Measurements from ENCODE around the gene TMEM243.
"Not testable (repeated sequence)": the region's sequence is repeated elsewhere in the genome, so short reads cannot be mapped to it uniquely, and the experiment has no call there.

TMEM243 gene, protein sequence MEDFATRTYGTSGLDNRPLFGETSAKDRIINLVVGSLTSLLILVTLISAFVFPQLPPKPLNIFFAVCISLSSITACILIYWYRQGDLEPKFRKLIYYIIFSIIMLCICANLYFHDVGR

DNA sequence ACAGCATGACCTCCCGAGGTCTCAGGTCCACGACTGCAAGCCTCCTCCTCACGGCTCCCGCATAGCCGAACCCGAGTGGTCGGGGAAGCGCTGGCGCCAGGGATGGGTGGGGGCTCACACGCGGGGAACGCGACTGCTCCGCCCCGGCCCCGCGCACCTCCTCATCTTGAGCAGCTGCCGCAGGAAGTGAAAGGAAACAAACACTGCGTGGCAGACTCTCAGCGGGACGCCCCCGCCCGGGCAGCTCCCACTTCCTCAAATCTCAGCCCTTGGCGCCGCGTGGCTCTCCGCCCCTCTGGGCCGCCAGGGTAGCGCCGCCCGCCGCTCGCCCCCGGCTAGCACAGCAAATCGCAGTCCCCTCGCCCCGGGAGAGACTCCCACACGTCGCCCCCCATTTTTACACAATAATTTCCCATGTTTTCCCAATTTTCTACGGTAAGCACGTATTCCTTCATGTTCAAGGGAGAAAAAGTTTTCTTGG is at the start of gene TMEM243:
Gene TMEM243 (minus strand): TSS at position 188 of the 481 bp plus-strand sequence. CDS start 229 bp downstream, outside the sequence.
- no peak for DNase-seq (ENCODE audit: low read depth)

DNA sequence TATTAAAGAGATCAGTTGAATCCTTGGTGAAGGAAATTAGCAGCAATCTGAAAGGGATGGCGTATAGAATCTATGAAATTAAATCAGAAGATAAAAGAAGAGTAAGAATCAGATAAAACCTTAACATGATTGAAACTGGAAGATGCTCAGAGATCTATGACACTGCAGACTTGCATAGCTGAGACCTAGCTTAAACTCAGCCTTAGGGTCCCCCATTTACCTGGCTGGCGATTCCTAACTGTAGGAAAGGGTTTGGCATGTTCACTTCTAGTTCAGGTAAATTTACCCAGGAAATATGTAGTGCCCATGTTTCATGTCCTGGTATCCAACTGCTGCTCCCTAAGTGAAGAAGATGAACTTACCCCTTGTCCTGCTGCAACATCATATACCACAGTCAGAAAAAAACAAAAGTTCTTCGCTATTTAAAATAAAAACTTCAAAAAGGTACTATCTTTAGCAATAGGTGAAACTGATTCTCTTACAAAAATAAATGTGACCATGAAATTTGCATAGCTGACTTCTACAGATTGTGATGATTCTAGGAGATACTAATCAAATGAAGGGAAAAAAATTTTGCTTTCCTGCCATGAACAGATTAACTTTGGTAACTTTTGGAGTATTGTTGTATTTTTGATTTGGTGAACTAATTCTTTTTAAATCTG is 47.8 kb upstream of the TMEM243 start:
- DNase-seq (ENCODE audit: low read depth) = no peak

DNA sequence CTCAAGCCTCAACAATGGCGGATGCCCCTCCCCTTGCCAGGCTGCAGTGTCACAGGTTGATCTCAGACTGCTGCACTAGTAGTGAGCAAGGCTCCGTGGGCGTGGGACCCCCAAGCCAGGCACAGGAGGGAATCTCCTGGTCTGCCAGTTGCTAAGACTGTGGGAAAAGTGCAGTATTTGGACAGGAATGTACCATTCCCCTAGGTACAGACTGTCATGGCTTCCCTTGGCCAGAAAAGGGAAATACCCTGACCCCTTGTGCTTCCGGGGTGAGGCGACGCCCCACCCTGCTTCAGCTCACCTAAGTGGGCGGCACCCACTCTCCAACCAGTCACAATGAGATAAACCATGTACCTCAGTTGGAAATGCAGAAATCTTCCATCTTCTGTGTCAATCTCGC is 44.0 kb upstream of the TMEM243 start:
- no peak for DNase-seq (ENCODE audit: low read depth)

DNA sequence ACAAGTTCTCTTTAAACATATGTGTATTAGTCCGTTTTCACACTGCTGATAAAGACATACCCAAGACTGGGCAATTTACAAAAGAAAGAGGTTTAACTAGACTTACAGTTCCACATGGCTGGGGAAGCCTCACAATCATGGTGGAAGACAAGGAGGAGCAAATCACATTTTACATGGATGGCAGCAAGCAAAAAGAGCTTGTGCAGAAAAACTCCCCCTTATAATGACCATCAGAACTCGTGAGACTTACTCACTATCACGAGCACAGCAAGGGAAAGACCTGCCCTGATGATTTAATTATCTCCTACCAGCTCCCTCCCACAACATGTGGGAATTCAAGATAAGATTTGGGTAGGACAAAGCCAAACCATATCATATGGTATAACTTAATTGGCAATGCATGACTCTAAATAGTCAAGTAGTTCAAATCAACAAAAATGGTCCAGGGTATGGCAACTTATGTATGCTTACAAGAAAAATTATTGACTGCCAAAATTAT is 34.1 kb upstream of the TMEM243 start:
- no peak for DNase-seq (ENCODE audit: low read depth)

DNA sequence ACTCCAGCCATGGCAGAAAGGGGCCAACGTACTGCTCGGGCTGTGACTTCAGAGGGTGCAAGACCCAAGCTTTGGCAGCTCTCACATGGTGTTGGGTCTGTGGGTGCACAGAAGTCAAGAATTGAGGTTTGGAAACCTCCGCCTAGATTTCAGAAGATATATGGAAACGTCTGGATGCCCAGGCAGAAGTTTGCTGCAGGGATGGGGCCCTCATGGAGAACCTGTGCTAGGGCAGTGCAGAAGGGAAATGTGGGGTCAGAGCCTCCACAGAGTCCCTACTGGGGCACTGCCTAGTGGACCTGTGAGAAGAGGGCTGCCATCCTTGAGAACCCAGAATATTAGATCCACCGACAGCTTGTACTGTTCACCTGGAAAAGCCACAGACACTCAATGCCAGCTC is 26.1 kb upstream of the TMEM243 start:
- DNase-seq (ENCODE audit: low read depth) = not testable (repeated sequence)

DNA sequence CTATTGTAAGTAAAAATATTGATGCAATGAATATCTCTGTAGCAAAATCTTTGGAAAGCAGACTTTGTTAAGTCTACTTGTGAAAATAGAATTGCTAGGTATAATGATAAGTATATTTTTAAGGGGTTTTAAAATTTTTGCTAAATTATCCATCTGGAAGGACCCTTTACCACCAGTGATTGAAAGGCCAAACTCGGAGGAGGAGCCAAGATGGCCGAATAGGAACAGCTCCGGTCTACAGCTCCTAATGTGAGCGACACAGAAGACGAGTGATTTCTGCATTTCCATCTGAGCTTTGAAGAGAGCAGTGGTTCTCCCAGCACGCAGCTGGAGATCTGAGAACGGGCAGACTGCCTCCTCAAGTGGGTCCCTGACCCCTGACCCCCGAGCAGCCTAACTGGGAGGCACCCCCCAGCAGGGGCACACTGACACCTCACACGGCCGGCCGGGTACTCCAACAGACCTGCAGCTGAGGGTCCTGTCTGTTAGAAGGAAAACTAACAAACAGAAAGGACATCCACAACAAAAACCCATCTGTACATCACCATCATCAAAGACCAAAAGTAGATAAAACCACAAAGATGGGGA is 19.0 kb upstream of the TMEM243 start:
- DNase-seq (ENCODE audit: low read depth) = not testable (repeated sequence)

DNA sequence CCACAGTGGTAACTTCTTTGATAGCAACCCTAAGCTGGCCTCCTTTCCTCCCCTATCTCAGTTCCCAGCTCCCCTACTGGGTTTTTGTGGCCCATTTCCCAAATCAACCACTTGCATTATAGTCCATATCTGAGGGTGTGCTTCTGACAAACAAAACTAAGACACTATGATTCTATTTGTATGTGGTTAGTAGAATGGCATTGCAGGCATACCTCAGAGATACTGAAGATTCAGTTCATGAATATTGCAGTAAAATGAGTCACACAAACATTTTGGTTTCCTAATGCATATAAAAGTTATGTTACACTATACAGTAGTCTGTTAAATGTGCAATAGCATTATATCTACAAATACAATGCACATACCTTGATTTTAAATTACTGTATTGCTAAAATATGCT is 15.4 kb upstream of the TMEM243 start:
- no peak for DNase-seq (ENCODE audit: low read depth)

DNA sequence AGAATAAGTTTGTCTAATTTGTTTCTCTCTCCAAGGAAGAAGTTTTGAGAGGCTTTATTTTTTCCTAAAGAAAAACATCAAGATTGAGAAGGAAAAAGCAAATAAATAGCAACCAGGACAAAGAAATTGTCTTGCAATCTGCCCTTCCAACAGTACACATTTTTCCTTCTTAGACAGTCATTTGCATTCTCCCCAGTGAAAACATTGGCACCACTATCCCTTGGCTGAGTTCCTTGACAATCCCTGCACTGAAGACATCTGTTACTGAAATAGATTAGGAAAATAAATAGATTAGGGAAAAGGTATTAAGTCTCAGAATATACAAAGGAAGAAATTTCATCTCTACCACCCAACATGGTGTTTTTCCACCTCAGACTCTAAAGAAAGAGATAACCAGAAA is 12.2 kb upstream of the TMEM243 start:
- DNase-seq (ENCODE audit: low read depth) = no peak

DNA sequence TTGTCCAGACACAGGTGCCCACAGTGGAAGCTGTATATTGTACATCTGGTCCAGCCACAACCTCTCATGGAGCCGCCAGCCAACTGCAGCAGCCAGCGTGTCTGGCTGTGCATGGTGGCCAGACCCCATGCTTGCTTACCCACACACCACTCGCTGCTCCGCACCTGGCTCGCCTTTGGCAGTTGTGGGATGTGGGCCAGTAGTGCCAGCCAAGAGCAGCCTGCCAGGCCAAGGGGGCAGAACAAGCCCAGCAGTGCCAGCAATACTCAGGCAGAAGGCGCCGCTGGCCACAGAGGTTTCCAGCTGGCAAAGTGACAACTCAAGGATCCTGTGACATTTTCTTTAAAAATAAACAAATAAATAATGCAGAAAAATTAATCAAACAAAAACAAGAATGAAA is 11.7 kb upstream of the TMEM243 start:
- DNase-seq (ENCODE audit: low read depth) = no peak

DNA sequence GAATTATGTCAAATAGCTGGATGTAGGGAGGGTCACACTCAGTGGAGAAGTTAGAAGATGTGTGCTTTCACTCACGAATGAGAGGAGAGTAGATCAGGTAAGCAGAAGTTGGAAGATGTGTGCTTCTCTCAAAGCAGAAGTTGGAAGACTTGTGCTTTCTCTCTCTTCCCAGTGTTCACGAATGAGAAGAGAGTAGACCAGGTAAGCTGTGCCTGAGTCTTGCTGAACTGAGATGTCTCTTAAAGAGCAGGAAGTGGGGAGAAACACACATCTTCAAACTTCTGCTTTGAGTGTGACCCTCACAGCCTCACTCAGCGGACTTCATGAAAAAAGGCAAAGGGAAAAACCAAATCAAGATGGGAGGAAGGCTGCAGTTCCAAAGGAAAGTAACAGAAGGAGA is 7.0 kb upstream of the TMEM243 start:
- DNase-seq (ENCODE audit: low read depth) = no peak

DNA sequence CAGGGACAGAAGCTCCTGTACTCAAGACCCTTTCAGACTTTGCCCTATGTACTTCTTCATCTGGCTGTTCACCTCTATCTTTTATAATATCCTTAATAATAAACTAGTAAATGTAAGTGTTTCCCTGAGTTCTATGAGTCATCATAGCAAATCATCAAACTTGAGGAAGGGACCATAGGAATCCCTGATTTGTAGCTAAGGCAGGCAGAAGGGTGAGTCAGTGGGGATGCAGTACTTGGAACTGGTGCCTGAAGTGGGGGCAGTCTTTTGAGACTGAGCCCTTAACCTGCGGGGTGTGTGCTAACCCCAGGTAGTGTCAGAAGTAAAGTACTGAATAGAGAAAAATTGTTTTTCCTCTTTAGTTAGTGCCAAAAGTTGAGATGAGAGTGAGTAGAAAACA is 6.2 kb upstream of the TMEM243 start:
- no peak for DNase-seq (ENCODE audit: low read depth)

DNA sequence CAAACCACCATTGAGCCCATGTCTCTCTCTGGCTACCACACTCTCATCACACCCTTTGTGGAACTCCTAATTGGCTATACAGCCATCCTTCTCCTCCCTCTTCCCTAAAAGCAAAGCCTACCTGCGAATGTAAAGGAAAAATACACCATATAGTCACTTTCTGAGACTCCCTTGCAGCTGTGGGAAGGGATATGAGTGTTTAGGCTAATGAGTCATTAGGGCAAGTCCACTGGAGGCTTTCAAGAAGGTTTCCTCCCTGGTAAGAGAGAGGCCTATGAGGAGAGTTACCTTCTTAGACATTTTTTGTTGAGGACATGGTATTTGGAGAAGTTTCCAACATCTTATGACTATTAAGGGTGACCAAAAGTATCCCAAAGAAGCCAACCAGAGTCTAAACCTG is 4.1 kb upstream of the TMEM243 start:
- no peak for DNase-seq (ENCODE audit: low read depth)

DNA sequence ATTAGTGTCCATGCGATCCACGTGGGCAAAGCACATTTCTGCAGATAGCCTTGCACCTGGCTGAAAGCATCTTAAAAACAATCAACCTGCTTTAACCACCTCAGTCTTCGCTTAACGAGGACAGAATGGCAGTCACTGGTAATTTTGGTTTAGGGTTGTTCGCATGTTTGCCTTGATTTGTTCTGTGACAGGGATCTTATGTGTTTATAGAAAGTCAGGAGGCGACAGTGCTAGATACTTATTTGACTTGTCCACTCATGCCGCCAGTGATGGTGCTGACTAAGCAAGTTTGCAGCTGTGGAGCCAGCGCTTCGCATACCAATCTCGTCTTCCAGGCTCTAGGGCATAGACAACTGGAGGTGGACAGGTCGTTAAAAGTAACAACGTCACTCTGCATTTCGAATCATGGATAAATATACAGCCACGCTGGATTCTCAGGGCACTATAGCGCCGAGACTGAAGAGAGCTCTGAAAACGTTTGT is 1.2 kb upstream of the TMEM243 start:
- DNase-seq (ENCODE audit: low read depth) = no peak

DNA sequence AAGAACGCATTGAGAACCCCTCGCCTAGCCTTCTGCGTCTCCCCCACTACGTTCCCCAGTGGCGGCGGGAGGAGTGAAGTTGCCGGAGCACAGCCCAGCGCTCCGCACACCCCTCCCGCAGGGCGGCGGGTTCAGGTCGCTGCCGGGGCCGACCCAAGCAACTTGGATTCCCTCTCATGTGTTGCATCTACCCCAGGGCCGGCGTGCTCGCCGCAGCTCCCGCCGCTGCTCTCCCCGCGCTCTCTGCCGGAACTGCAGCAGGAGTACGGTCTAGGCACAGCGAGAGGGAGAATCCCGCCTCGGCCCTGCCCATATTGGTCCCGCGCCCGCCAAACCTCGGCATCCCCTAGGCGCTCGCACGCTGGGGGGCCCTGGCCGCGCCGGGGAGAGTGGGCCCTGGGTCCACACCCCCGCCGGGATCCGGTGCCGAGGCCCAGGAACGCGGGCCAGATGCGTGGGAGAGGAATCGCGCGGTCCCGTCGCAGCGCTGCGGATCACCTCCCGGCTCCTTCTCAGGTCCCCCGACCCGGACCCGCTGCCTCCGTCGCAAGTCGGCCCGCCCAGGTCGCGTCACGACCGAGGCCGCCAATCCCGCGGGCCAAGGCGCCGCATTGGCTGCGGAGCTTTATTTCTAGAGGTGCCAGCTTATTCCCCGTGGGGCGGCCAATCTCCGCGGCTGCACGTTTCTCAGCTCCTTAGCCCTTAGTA is 648 bp upstream of the TMEM243 start:
- no peak for DNase-seq (ENCODE audit: low read depth)

DNA sequence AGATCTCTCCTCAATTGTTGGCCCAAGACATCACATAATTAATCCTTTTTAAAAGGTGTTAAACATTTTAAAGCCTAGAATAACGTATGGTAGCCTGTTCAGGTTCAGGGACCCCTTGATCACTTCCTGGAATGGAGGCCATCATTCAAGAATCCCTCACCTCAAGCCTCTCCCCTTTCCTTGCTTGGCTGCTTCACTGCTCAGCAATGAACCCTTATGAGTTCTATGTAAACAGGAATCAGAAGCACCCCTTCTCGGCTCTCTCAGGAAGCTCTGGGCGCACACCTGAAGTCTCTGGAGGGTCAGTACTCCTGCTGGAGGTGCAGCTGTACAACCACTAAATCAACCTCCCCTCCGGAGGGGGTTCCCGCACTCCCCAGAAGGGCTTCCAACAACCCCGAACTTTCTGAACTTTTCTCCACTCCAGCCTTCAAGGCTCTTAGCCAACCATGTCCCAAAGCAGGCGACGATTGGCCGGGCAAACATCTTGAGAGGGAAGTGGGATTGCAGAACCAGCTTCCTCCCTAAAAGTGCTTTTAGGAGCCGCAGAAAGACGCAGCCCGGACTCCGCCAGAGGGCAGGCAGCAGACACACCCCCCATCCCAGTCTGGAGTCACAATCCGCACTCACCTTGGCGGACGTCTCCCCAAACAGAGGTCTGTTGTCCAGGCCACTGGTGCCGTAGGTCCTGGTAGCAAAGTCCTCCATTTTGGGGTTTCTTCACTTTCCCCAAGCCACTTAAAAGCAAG is 562 bp downstream of the TMEM243 start:
- DNase-seq (ENCODE audit: low read depth) = no peak

DNA sequence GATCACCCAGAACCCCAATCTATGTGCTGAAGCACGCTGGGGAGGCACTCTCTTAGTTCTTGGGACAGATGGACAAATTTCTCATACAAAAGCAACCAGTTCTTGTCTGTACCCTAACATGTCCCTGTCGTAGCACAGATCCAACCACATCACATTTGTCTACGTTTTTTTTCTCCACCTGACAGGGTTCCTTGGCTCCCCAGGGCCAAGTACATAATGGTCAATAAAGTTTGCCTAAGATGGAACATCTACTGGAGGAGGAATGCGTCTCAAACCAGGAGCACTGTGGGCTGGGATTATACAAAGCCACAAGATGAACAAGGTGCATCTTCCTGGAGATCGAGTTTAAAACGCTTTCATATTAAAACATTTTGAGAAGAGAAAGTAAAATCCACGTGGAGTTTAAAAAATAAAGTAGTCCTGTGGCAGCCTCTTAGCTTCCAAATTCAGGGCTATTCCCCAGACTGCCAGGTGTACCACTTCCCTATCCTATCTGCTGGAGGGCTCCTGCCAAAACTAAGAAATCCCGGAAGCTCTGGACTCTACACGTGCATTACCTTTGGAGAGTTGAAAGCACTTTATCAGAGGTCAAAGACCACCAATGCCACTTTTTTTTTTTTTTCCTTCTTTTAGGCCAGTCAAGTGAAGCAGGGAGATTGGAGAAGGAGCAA is 1.4 kb downstream of the TMEM243 start:
- DNase-seq (ENCODE audit: low read depth) = no peak

DNA sequence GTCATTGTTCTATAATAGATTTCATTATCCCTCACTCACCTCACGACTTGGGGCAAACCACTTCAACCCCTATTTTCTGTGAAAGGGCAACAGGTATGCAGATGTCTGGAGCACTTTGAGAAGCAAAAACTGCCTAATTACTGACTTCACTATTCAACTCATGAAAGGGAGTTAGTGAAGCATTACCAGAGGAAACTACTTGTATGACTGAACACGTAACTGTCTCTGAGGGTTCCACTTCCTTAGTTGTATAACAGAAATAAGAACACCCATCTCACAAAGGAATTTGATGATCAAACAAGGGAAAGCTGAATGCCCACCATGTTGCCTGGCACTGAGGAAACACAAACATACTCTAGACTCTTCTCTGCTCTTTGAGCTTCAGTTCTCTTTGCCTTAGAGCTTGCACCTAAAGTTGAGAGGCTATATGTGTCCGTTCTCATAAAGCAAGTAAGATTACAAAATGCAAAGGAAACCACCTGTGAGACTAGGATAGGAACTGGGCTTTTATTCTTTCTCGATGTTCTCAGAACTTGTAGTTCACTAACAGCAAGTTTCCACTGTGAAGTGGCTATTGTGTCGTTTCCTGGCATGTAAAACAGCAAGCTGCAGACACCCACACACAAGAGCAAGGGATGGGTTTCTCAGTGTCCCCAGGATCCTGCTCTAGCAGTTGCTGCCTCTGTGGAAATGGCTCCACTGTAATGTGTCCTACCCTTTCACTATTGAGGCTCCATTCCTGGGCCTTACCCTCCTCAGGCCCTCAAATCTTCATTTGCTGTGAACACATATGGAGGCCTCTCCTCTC is 2.6 kb downstream of the TMEM243 start:
- DNase-seq (ENCODE audit: low read depth) = no peak

DNA sequence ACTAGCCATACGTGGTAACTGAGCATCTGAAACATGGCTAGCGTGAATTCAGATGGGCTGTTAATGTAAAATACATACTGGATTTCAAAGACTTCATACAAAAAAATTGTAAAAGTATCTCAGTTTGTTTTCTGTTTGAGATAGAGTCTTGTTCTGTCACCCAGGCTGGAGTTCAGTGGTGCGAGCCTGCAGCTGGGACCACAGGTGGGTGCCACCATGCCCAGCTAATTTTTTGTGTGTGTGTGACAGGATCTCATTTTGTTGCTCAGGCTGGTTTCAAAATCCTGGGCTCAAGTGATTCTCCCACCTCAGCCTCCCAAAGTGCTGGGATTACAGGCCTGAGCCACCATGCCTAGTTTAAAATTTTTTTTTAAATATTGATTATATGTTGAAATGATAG is 4.5 kb downstream of the TMEM243 start:
- DNase-seq (ENCODE audit: low read depth) = no peak

DNA sequence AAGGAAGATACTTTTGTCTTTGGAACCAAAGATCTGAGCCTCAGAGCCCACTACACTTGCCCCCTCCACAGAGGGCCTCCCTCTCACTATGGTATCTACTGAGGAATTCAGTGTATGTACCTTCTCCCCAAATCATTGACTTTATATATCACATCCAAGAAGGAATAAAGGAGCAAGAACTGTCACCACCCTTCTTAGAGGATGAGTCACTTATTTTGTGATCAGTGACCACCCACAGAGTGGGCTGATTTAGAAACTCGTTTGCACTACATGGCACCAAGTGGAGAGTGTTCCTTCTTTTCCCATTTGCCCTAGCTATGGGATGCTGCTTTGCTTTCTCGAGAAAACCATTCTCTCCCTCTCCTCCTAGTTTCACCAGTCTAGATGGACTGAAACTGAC is 5.7 kb downstream of the TMEM243 start:
- DNase-seq (ENCODE audit: low read depth) = no peak

DNA sequence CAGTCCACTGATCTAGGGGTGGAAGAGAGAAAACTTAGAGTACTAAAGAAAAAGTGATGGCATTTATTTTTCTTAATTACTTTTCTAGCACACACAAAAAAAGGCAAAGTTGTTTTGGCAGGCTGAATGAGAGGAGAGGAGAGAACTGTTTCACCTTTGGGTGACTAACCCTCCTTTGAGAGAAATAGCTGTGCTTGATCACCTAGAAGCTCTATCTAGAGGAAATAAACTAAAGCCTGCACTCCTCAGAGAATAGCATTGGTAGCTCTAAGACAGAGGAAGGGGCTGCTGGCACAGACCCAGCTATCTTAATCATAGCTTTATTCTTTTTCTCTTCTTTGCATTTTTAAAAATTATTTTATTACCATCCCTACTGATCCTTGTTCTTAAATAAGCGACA is 6.3 kb downstream of the TMEM243 start:
- DNase-seq (ENCODE audit: low read depth) = no peak

DNA sequence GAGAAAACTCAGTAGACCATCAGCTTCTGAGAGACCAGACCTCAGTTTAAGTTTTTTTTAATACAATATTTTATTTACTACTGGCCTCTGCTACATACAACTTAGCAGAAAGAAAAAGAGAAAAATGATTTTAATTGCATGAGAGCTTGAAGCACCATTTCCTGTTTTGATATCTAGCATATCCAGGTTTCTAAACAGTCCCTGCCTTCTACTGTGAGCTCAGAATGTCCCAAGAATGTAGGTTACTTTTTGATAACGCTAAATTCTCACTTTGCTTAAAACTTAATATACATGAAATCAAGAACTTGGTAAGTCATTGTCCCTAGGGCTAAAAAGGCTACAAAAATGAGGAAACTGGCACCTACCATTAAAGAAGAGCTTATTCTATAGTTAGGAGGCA is 7.0 kb downstream of the TMEM243 start:
- no peak for DNase-seq (ENCODE audit: low read depth)
